ENCODE data around the gene TOMM20.

GRCh38 chr1:235078480-235079381, 49.9 kb downstream of the TOMM20 start:
- TF ChIP-seq CTCF (IDR thresholded peaks at IDR 0.05) (no peak), POLR2A (IDR thresholded peaks at IDR 0.05) (no peak)

Measured in testis (tissue), 2 donors.